Measurements from ENCODE around the gene PLXNB1. TPM values are rescaled to one million over a fixed set of nuclear protein-coding genes. Genes with fewer than 3 reads are reported as not detected.

The PLXNB1 gene
- polyA plus RNA-seq, 2 of the 4 experiments (the other 2 are of a cell fraction) = 10.0 to 20.9 TPM

- TF ChIP-seq PHF8 (IDR thresholded peaks at IDR 0.05; ENCODE audit: borderline replicate concordance, low read depth) (no peak), MAZ (IDR thresholded peaks at IDR 0.05; ENCODE audit: borderline replicate concordance, low read depth, low read length) (no peak), REST (IDR thresholded peaks at IDR 0.05) (no peak)
Observed at GRCh38 chr3:48414376-48415250, 15.3 kb downstream of the PLXNB1 start (continued).

DNA sequence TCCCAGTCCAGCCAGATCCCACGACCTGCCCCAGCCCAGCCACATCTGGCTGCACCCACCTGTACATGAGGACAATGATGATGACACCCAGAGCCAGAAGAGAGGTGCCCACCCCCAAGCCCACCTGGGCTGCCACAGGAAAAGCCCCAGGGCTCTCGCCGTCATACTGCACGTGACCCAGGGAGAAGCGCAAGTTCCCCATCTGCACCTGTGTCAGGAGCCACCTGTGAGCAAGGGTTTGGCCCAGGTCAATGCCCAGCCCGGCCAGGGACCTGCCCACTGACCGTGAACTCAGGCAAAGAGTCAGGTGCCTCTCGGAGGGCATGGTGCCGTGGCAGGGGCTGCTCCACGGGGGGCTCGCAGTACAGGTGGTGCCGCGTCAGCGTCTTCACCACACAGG lies 16.3 kb downstream of the PLXNB1 start:
- ChIA-PET POLR2A (no interaction called here), CTCF (interaction anchor here (31.5 kb wide), 1 partner anchor 18 kb away, joined by 488 read pairs; the partner anchor contains the start of gene PLXNB1)
- no peak overlapping the region for H3K4me3 ChIP-seq
- no peak overlapping the region for H3K27ac ChIP-seq
- ATAC-seq (no peak), DNase-seq (ENCODE audit: low read depth in 1 of 2, low spot score in 1 of 2) (no peak), FAIRE-seq (no peak)
- TF ChIP-seq EP300 (IDR thresholded peaks at IDR 0.05) = no peak
- TF ChIP-seq ZSCAN20 (CRISPR knock-in tag; IDR thresholded peaks at IDR 0.05) = no peak
- TF ChIP-seq FOSB (CRISPR knock-in tag; IDR thresholded peaks at IDR 0.05) = no peak
- no peak for TF ChIP-seq HOXB13 (CRISPR knock-in tag; IDR thresholded peaks at IDR 0.05; ENCODE audit: low read depth)
- no peak for TF ChIP-seq HOXB5 (CRISPR knock-in tag; IDR thresholded peaks at IDR 0.05)
- TF ChIP-seq FOXS1 (CRISPR knock-in tag; IDR thresholded peaks at IDR 0.05) = no peak
- no peak for TF ChIP-seq KDM5A (IDR thresholded peaks at IDR 0.05)
- no peak for TF ChIP-seq CBX8 (IDR thresholded peaks at IDR 0.05)
- no peak for TF ChIP-seq JUN (IDR thresholded peaks at IDR 0.05)
- TF ChIP-seq NPAS2 (CRISPR knock-in tag; IDR thresholded peaks at IDR 0.05; ENCODE audit: borderline replicate concordance) = no peak
- no peak for TF ChIP-seq RARB (CRISPR knock-in tag; IDR thresholded peaks at IDR 0.05)
- no peak for TF ChIP-seq CBX2 (IDR thresholded peaks at IDR 0.05; ENCODE audit: borderline replicate concordance, low read depth)
- no peak for TF ChIP-seq SMC3 (IDR thresholded peaks at IDR 0.05)
- no peak for TF ChIP-seq MYC (IDR thresholded peaks at IDR 0.05; ENCODE audit: borderline replicate concordance, low read length)
- TF ChIP-seq RNF2 (IDR thresholded peaks at IDR 0.05; ENCODE audit: borderline replicate concordance, low read depth) = no peak
- no peak for TF ChIP-seq HOXA7 (CRISPR knock-in tag; IDR thresholded peaks at IDR 0.05)
- no peak for TF ChIP-seq MAX (IDR thresholded peaks at IDR 0.05)
- no peak for TF ChIP-seq RCOR1 (IDR thresholded peaks at IDR 0.05; ENCODE audit: low read depth, low read length)
- TF ChIP-seq ZFP36 (IDR thresholded peaks at IDR 0.05; ENCODE audit: borderline replicate concordance, partially characterized antibody) = no peak
- no peaks in the 10 kb centered on the region for H3K4me1 ChIP-seq
- WGBS (ENCODE audit: missing lambda C conversion rate) = 81% methylated on average over 5 of the region's 14 CpGs
- no peak overlapping the region for H3K4me2 ChIP-seq
- no peaks in the 10 kb centered on the region for H3K9me3 ChIP-seq

DNA sequence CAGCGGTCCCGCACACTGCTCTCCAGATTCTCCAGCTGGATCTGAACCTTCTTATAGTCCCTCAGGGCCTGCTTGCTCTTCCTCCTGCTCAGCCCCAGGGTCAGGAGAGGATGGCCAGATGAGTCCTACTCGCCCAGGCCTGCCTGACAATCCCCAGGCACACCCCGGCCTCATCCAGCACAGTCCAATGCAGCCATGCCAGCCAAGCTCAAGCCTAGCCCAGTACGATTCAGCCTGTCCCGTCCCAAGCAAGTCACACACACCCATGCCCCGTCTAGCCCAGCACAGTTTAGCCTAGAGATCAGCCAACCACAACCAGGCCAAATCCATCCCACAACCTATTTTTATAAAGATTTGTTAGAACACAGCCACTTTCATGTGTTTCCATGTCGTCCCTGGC lies 16.8 kb downstream of the PLXNB1 start:
- ATAC-seq = no peak
- ChIA-PET CTCF (interaction anchor here (3.3 to 31.5 kb wide), 2 partner anchors 12 to 18 kb away, joined by 18 to 488 read pairs; partner anchors contain the start of gene PLXNB1), POLR2A (no interaction called here)
- FAIRE-seq = no peak
- H3K4me3 ChIP-seq = no peak overlapping the region
- WGBS (ENCODE audit: missing lambda C conversion rate) = 84% methylated on average over 7 of the region's 8 CpGs
- TF ChIP-seq CHD4 (IDR thresholded peaks at IDR 0.05; ENCODE audit: borderline replicate concordance) (no peak), RNF2 (IDR thresholded peaks at IDR 0.05; ENCODE audit: borderline replicate concordance, low read depth) (no peak), BCL3 (IDR thresholded peaks at IDR 0.05) (no peak), CEBPB (IDR thresholded peaks at IDR 0.05) (no peak), JUNB (IDR thresholded peaks at IDR 0.05) (no peak), NPAS2 (CRISPR knock-in tag; IDR thresholded peaks at IDR 0.05; ENCODE audit: borderline replicate concordance) (no peak), KDM5A (IDR thresholded peaks at IDR 0.05) (no peak), SREBF2 (IDR thresholded peaks at IDR 0.05) (no peak)
- TF ChIP-seq, protein P1, sequence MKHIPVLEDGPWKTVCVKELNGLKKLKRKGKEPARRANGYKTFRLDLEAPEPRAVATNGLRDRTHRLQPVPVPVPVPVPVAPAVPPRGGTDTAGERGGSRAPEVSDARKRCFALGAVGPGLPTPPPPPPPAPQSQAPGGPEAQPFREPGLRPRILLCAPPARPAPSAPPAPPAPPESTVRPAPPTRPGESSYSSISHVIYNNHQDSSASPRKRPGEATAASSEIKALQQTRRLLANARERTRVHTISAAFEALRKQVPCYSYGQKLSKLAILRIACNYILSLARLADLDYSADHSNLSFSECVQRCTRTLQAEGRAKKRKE (CRISPR knock-in tag; IDR thresholded peaks at IDR 0.05; ENCODE audit: low read depth) = no peak
- H3K9me3 ChIP-seq = no peaks in the 10 kb centered on the region
- no peak overlapping the region for H3K4me2 ChIP-seq
- H3K4me1 ChIP-seq = no peaks in the 10 kb centered on the region
- DNase-seq (ENCODE audit: low read depth in 1 of 2, low spot score in 1 of 2) = no peak
- H3K27ac ChIP-seq = no peak overlapping the region

All from A549 (cell line).